T-helper 2 cell treated with Interferon-gamma antibody and Interleukin-4, amounts not matched to agents 100 ng/mL and 5 ng/mL, for 36 hours (primary cell): Measurements from ENCODE around the gene LIG1. TPM values are rescaled to one million over a fixed set of nuclear protein-coding genes. Genes with fewer than 3 reads are reported as not detected.
"Not testable (repeated sequence)": the region's sequence is repeated elsewhere in the genome, so short reads cannot be mapped to it uniquely, and the experiment has no call there.

ENCODE experiments used
- intact Hi-C: fragments of 100-400 bp; cut with micrococcal nuclease; formaldehyde crosslinking; loops from one replicate; pipeline ENCODE4 v1.15.1; 2023
- total RNA-seq: library from RNA; stranded (reverse); gene quantifications from 2 replicates; pipeline ENCODE4 v1.2.3, GENCODE V29; 2022

The LIG1 gene
- total RNA-seq, 1 donor from 2014 or later, result 162 TPM

GRCh38 chr19:48085904-48086864, 84.0 kb downstream of the LIG1 start:
- intact Hi-C loops, result no loop called here

GRCh38 chr19:48085076-48085475, 85.1 kb downstream of the LIG1 start:
- intact Hi-C loops, result no loop called here

GRCh38 chr19:48081106-48081505, 89.0 kb downstream of the LIG1 start:
- intact Hi-C loops, result no loop called here

GRCh38 chr19:48070177-48070769, 99.9 kb downstream of the LIG1 start:
- intact Hi-C loops, result not testable (repeated sequence)

GRCh38 chr19:48069435-48069834, 100.7 kb downstream of the LIG1 start:
- intact Hi-C loops, result no loop called here

Other genes starting within 250 kb of the LIG1 start
- gene BSPH1, start 178.2 kb downstream of the LIG1 start, total RNA-seq, result not detected in 2 replicates
- not detected in 2 replicates for gene ELSPBP1, start 175.7 kb downstream of the LIG1 start, total RNA-seq
- gene CABP5, start 126.3 kb downstream of the LIG1 start, total RNA-seq, result not detected in 2 replicates
- 4.0 and 5.8 TPM in 2 replicates for gene PLA2G4C, start 59.5 kb downstream of the LIG1 start, total RNA-seq
- 9.0 and 10.8 TPM in 2 replicates for gene ZSWIM9, start 336 bp upstream of the LIG1 start, total RNA-seq
- gene CARD8, start 85.6 kb upstream of the LIG1 start, total RNA-seq, result 165 and 171 TPM in 2 replicates
- gene ZNF114, start 99.7 kb upstream of the LIG1 start, total RNA-seq, result 0.39 and 0.93 TPM in 2 replicates
- 423 and 425 TPM in 2 replicates for gene EMP3, start 155.2 kb upstream of the LIG1 start, total RNA-seq
- 14.4 and 17.6 TPM in 2 replicates for gene TMEM143, start 193.6 kb upstream of the LIG1 start, total RNA-seq
- gene SYNGR4, start 194.0 kb upstream of the LIG1 start, total RNA-seq, result not detected in 2 replicates
- gene KDELR1, start 221.2 kb upstream of the LIG1 start, total RNA-seq, result 73.3 and 77.8 TPM in 2 replicates
- 0.09 and 0.23 TPM in 2 replicates for gene GRIN2D, start 223.3 kb upstream of the LIG1 start, total RNA-seq